Thyroid gland (tissue), 4 donors: ENCODE results near the gene RASGRP2. TPM values are rescaled to one million over a fixed set of nuclear protein-coding genes. Genes with fewer than 3 reads are reported as not detected.

Experiments used
- DNase-seq, 2 donors: peaks; one replicate each; pipeline ENCODE4 v3.0.0-alpha.2; 2019
- H3K27ac ChIP-seq, 3 donors: fragments of 200-600 bp; sonication (generic); 1 replicate in 2 of 3; 2 replicates in 1 of 3; pipeline ENCODE4 v1.5.1; 2016 to 2019; ENCODE audit warnings: mild to moderate bottlenecking in 1 of 3, moderate library complexity in 1 of 3
- H3K27me3 ChIP-seq: fragments of 200-600 bp; sonication (generic); one replicate; pipeline ENCODE4 v1.5.1; 2019
- H3K36me3 ChIP-seq, 2 donors: fragments of 200-600 bp; sonication (generic); one replicate each; pipeline ENCODE4 v1.5.1; 2016 to 2019
- H3K4me1 ChIP-seq, 2 donors: fragments of 200-600 bp; sonication (generic); one replicate each; pipeline ENCODE4 v1.5.1; 2017 to 2019
- H3K4me3 ChIP-seq, 3 donors: fragments of 200-600 bp; sonication (generic); replicated peaks in 1 of 3; 1 replicate in 2 of 3; 2 replicates in 1 of 3; pipeline ENCODE4 v1.5.1; 2016; ENCODE audit warnings: mild to moderate bottlenecking in 1 of 3
- H3K9me3 ChIP-seq: fragments of 200-600 bp; sonication (generic); one replicate; pipeline ENCODE4 v1.5.1; 2017
- CTCF ChIP-seq, 6 experiments: fragments of 200-600 bp in 3 of 6; fragments of 450-650 bp in 3 of 6; sonication (generic) in 3 of 6; IDR thresholded peaks; one replicate each; pipeline ENCODE4 v1.5.1; 2016 to 2019; ENCODE audit warnings: antibody characterized with exemption in 6 of 6, mild to moderate bottlenecking in 2 of 6, inconsistent platforms in 1 of 6, moderate library complexity in 1 of 6
- POLR2A ChIP-seq, 2 donors: fragments of 450-650 bp; IDR thresholded peaks; one replicate each; pipeline ENCODE4 v1.6.1; 2017; ENCODE audit warnings: antibody characterized with exemption in 2 of 2, mild to moderate bottlenecking in 2 of 2, moderate library complexity in 1 of 2
- WGBS, 2 donors: methylation state at CpG; one replicate each; pipeline ENCODE4 v1.1.5; 2017; 5-methylcytosine and 5-hydroxymethylcytosine counted together
- intact Hi-C: fragments of 100-400 bp; cut with DNase I; formaldehyde crosslinking; loops from one replicate; pipeline ENCODE4 v1.15.1; 2023
- total RNA-seq, 4 donors: library from RNA; depleted of rRNA; stranded (reverse); fragments of >200 nt; gene quantifications; one replicate each; pipeline ENCODE4 v1.2.3, GENCODE V29; 2016

Gene RASGRP2
- total RNA-seq, 4 donors from 2014 or later: 2.8 to 8.9 (median 6.6) TPM

- H3K27me3 ChIP-seq: no peaks in the 10 kb centered on the region
- intact Hi-C loops: no loop called here
- TF ChIP-seq POLR2A (IDR thresholded peaks at IDR 0.05) (no peak), CTCF (IDR thresholded peaks at IDR 0.05) (no peak)
- H3K27ac ChIP-seq: no peak overlapping the region
- WGBS, 2 donors: 79 to 80% methylated on average over 7 of the region's 7 CpGs
- no peak for DNase-seq
- no peaks in the 10 kb centered on the region for H3K9me3 ChIP-seq
- H3K4me1 ChIP-seq: no peaks in the 10 kb centered on the region
- H3K4me3 ChIP-seq: no peak overlapping the region
- no peaks in the 10 kb centered on the region for H3K36me3 ChIP-seq
Measured at GRCh38 chr11:64726867-64727530, 16.9 kb downstream of the RASGRP2 start.

- intact Hi-C loops: no loop called here
- no peak overlapping the region for H3K4me3 ChIP-seq
- H3K27me3 ChIP-seq: no peaks in the 10 kb centered on the region
- no peaks in the 10 kb centered on the region for H3K9me3 ChIP-seq
- TF ChIP-seq POLR2A (IDR thresholded peaks at IDR 0.05) (no peak), CTCF (IDR thresholded peaks at IDR 0.05) (no peak)
- no peaks in the 10 kb centered on the region for H3K36me3 ChIP-seq
- H3K27ac ChIP-seq: no peak overlapping the region
- DNase-seq: no peak
- no peaks in the 10 kb centered on the region for H3K4me1 ChIP-seq
- WGBS, 2 donors: 48 to 60% methylated on average over 3 to 6 of the region's 9 CpGs
Measured at GRCh38 chr11:64726211-64726641, 17.7 kb downstream of the RASGRP2 start.

- no peak for TF ChIP-seq CTCF (IDR thresholded peaks at IDR 0.05)
- no peak for TF ChIP-seq POLR2A (IDR thresholded peaks at IDR 0.05)
- H3K9me3 ChIP-seq: no peaks in the 10 kb centered on the region
- H3K4me3 ChIP-seq: no peak overlapping the region
- no peak overlapping the region for H3K27ac ChIP-seq
- DNase-seq: no peak
- H3K36me3 ChIP-seq: no peaks in the 10 kb centered on the region
- intact Hi-C loops: no loop called here
- H3K4me1 ChIP-seq: no peaks in the 10 kb centered on the region
- 76 to 81% methylated on average over 3 to 7 of the region's 7 CpGs for WGBS, 2 donors
- H3K27me3 ChIP-seq: no peaks in the 10 kb centered on the region
Measured at GRCh38 chr11:64724863-64725532, 18.9 kb downstream of the RASGRP2 start.

GRCh38 chr11:64723907-64724862 lies 19.8 kb downstream of the RASGRP2 start:
- WGBS, 2 donors: 67% methylated on average over 9 of the region's 9 CpGs; no CpG with 5 or more reads in 1 of the 2 donors
- no peak for DNase-seq
- H3K27me3 ChIP-seq: no peaks in the 10 kb centered on the region
- TF ChIP-seq POLR2A (IDR thresholded peaks at IDR 0.05): no peak
- TF ChIP-seq CTCF (IDR thresholded peaks at IDR 0.05): no peak
- no peak overlapping the region for H3K4me3 ChIP-seq
- H3K36me3 ChIP-seq: no peaks in the 10 kb centered on the region
- intact Hi-C loops: loop anchor here (2.0 kb wide), 1 partner anchor 37 kb away; no protein-coding TSS in a partner anchor
- H3K27ac ChIP-seq: no peak overlapping the region
- H3K4me1 ChIP-seq: no peaks in the 10 kb centered on the region
- no peaks in the 10 kb centered on the region for H3K9me3 ChIP-seq
